ENCODE measurements around the gene ZNRD2. TPM values are rescaled to one million over a fixed set of nuclear protein-coding genes. Genes with fewer than 3 reads are reported as not detected.

ZNRD2 gene
- total and polyA plus RNA-seq, 10 of the 15 experiments (the other 5 are each of a cell fraction or from before 2014, with no cell fraction given): 7.9 to 111 (median 55.4) TPM

DNA sequence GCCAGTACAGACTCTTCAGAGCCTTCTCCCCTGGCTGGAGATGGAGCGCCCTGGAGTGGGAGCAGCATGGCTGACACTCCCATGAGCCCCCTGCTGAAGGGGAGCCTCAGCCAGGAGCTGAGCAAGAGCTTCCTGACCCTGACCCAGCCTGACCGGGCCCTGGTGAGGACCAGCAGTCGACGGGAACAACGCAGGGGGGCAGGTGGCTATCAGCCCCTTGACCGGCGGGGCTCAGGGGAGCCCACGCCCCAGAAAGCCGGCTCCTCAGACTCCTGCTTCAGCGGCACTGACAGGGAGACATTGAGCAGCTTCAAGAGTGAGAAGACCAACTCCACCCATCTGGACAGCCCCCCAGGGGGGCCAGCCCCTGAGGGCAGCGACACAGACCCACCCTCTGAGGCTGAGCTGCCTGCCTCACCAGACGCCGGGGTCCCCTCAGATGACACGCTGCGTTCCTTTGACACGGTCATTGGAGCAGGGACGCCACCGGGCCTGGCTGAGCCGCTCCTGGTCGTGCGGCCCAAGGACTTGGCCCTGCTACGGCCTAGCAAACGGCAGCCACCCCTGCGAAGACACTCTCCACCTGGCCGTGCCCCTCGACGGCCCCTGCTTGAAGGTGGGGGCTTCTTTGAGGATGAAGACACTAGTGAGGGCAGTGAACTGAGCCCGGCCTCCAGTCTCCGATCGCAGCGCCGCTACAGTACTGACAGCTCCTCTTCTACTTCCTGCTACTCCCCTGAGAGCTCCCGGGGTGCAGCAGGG, 47.9 kb downstream of the ZNRD2 start:
- 96% methylated on average over 31 of the region's 33 CpGs for WGBS (ENCODE audit: insufficient coverage, insufficient replicate concordance, low lambda C conversion rate, missing lambda C conversion rate)
- Histone ChIP-seq H3K4me1 (ENCODE audit: control insufficient read depth, insufficient read depth, low read length) (peaks cover 9% of the 10 kb centered on the region), H2AFZ (ENCODE audit: control insufficient read depth, low read depth, low read length) (no peak overlapping the region), H3K9ac (ENCODE audit: control insufficient read depth, insufficient read depth, low read length) (no peak overlapping the region), H3K36me3 (ENCODE audit: control insufficient read depth in 2 of 2, insufficient read depth in 2 of 2, low read length in 1 of 2) (peaks cover 16 to 21% of the 10 kb centered on the region in 2 experiments; a peak in 3 of 4 replicates), H3K27ac (ENCODE audit: control insufficient read depth, insufficient read depth) (no peak overlapping the region), H3K4me3 (no peak overlapping the region), H3K79me2 (ENCODE audit: control insufficient read depth, insufficient read depth, low read length) (peaks cover 51% of the 10 kb centered on the region), H3K4me2 (ENCODE audit: control insufficient read depth, insufficient read depth) (0 out of 2 replicates have a peak overlapping the region, but pooled peaks have one; percentile 94), H3K9me3 (replicated peaks; ENCODE audit: control insufficient read depth, insufficient read depth, low read length) (no peaks in the 10 kb centered on the region), H4K20me1 (ENCODE audit: control insufficient read depth, insufficient read depth) (no peaks in the 10 kb centered on the region; the same call in 1 of the 2 replicates), H3K27me3 (replicated peaks in 1 of 2; ENCODE audit: control insufficient read depth in 2 of 2, insufficient read depth in 2 of 2, low read length in 1 of 2) (no peaks in the 10 kb centered on the region)
- ChIA-PET RAD21 (ENCODE audit: unreplicated experiment) (no interaction called here), SMC1A (ENCODE audit: uncharacterized antibody, unreplicated experiment) (no interaction called here), POLR2A (interaction anchor here (0.6 to 2.4 kb wide), 4 partner anchors 8 to 48 kb away, joined by 3 to 17 read pairs (median 3); partner anchors contain the start of genes SIPA1 and ZNRD2), CTCF (interaction anchor here (0.6 to 2.0 kb wide), 4 partner anchors 8 to 203 kb away, joined by 3 to 13 read pairs (median 3); partner anchors contain the start of gene SIPA1)
- TF ChIP-seq SMAD1 (IDR thresholded peaks at IDR 0.05; ENCODE audit: low read depth, partially characterized antibody) (no peak), POLR2A (IDR thresholded peaks at IDR 0.05; ENCODE audit: low read depth, low read length) (peak; percentile 8; the same call in 1 of the 2 replicates)
- intact Hi-C loops (cut with micrococcal nuclease; ENCODE audit: unreplicated experiment) (no loop called here), in situ Hi-C loops (cut with MboI) (no loop called here)
- ATAC-seq: no peak
- FAIRE-seq: no peak
- BruUV-seq (replicated peaks): no TSS peak
- no peak for DNase-seq (ENCODE audit: low read depth, low spot score)

DNA sequence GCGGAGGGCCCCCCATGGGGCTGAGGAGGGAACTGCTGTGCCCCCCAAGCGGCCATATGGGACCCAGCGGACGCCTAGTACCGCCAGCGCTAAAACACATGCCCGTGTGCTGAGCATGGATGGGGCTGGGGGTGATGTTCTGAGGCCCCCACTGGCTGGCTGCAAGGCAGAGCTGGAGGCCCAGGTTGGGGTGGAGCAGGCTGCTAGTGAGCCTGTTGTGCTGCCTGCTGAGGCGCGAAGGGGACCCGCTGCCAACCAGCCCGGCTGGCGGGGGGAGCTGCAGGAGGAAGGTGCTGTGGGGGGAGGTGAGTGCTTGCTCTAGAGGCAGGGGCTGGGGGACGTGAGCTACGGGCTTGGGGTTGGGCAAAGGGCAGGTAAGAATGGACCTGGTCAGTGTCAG, 48.5 kb downstream of the ZNRD2 start:
- no peak overlapping the region for H2AFZ ChIP-seq (ENCODE audit: control insufficient read depth, low read depth, low read length)
- peaks cover 45% of the 10 kb centered on the region for H3K79me2 ChIP-seq (ENCODE audit: control insufficient read depth, insufficient read depth, low read length)
- 97% methylated on average over 11 of the region's 14 CpGs for WGBS (ENCODE audit: insufficient coverage, insufficient replicate concordance, low lambda C conversion rate, missing lambda C conversion rate)
- ChIA-PET RAD21 (ENCODE audit: unreplicated experiment) (no interaction called here), SMC1A (ENCODE audit: uncharacterized antibody, unreplicated experiment) (no interaction called here), CTCF (no interaction called here), POLR2A (interaction anchor here (1.1 kb wide), 1 partner anchor 19 kb away, joined by 3 read pairs; the partner anchor contains the start of gene SIPA1)
- no peak overlapping the region for H3K4me3 ChIP-seq
- no peaks in the 10 kb centered on the region for H3K27me3 ChIP-seq (replicated peaks in 1 of 2; ENCODE audit: control insufficient read depth in 2 of 2, insufficient read depth in 2 of 2, low read length in 1 of 2)
- H3K9ac ChIP-seq (ENCODE audit: control insufficient read depth, insufficient read depth, low read length): no peak overlapping the region
- no peak overlapping the region for H3K4me2 ChIP-seq (ENCODE audit: control insufficient read depth, insufficient read depth)
- H3K36me3 ChIP-seq (ENCODE audit: control insufficient read depth in 2 of 2, insufficient read depth in 2 of 2, low read length in 1 of 2): peaks cover 17 to 21% of the 10 kb centered on the region in 2 experiments; a peak in 3 of 4 replicates
- BruUV-seq (replicated peaks): no TSS peak
- H3K27ac ChIP-seq (ENCODE audit: control insufficient read depth, insufficient read depth): no peak overlapping the region
- no peaks in the 10 kb centered on the region; the same call in 1 of the 2 replicates for H4K20me1 ChIP-seq (ENCODE audit: control insufficient read depth, insufficient read depth)
- in situ Hi-C loops (cut with MboI) (no loop called here), intact Hi-C loops (cut with micrococcal nuclease; ENCODE audit: unreplicated experiment) (no loop called here)
- H3K9me3 ChIP-seq (replicated peaks; ENCODE audit: control insufficient read depth, insufficient read depth, low read length): no peaks in the 10 kb centered on the region
- TF ChIP-seq, protein P1, sequence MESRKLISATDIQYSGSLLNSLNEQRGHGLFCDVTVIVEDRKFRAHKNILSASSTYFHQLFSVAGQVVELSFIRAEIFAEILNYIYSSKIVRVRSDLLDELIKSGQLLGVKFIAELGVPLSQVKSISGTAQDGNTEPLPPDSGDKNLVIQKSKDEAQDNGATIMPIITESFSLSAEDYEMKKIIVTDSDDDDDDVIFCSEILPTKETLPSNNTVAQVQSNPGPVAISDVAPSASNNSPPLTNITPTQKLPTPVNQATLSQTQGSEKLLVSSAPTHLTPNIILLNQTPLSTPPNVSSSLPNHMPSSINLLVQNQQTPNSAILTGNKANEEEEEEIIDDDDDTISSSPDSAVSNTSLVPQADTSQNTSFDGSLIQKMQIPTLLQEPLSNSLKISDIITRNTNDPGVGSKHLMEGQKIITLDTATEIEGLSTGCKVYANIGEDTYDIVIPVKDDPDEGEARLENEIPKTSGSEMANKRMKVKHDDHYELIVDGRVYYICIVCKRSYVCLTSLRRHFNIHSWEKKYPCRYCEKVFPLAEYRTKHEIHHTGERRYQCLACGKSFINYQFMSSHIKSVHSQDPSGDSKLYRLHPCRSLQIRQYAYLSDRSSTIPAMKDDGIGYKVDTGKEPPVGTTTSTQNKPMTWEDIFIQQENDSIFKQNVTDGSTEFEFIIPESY (IDR thresholded peaks at IDR 0.05): no peak
- TF ChIP-seq TCF3 (IDR thresholded peaks at IDR 0.05; ENCODE audit: borderline replicate concordance, insufficient read depth, low read depth, low read length) (no peak), NFIC (IDR thresholded peaks at IDR 0.05; ENCODE audit: low read depth, low read length) (no peak), PAX5 (IDR thresholded peaks at IDR 0.05; ENCODE audit: borderline replicate concordance, low read depth, low read length) (no peak), STAT1 (conservative IDR thresholded peaks at IDR 0.05) (no peak), RAD51 (IDR thresholded peaks at IDR 0.05) (no peak), TCF12 (IDR thresholded peaks at IDR 0.05; ENCODE audit: low read depth, low read length) (no peak)
- TF ChIP-seq, protein P2, sequence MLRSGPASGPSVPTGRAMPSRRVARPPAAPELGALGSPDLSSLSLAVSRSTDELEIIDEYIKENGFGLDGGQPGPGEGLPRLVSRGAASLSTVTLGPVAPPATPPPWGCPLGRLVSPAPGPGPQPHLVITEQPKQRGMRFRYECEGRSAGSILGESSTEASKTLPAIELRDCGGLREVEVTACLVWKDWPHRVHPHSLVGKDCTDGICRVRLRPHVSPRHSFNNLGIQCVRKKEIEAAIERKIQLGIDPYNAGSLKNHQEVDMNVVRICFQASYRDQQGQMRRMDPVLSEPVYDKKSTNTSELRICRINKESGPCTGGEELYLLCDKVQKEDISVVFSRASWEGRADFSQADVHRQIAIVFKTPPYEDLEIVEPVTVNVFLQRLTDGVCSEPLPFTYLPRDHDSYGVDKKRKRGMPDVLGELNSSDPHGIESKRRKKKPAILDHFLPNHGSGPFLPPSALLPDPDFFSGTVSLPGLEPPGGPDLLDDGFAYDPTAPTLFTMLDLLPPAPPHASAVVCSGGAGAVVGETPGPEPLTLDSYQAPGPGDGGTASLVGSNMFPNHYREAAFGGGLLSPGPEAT (IDR thresholded peaks at IDR 0.05; ENCODE audit: low read depth): no peak
- peaks cover 7% of the 10 kb centered on the region; the same call in 1 of the 2 replicates for H3K4me1 ChIP-seq (ENCODE audit: control insufficient read depth, insufficient read depth, low read length)
- ATAC-seq: no peak
- no peak for FAIRE-seq
- DNase-seq (ENCODE audit: low read depth, low spot score): no peak
